ENCODE data around the gene MYG1. TPM values are rescaled to one million over a fixed set of nuclear protein-coding genes. Genes with fewer than 3 reads are reported as not detected.

The MYG1 gene
- total RNA-seq, 2 experiments from 2014 or later, result 53.4 to 64.9 TPM

GRCh38 chr12:53355121-53355520 is 55.6 kb downstream of the MYG1 start:
- H3K4me1 ChIP-seq (ENCODE audit: insufficient read depth, low read length, poor library complexity, severe bottlenecking), result no peaks in the 10 kb centered on the region
- no peaks in the 10 kb centered on the region for H3K36me3 ChIP-seq (ENCODE audit: insufficient read depth, low read length)
- no peak overlapping the region for H3K4me2 ChIP-seq (ENCODE audit: low read length)
- CTCF ChIA-PET (ENCODE audit: unreplicated experiment), result interaction anchor here (0.6 kb wide), 2 partner anchors 10 to 36 kb away, joined by 4 to 10 read pairs; no protein-coding TSS in a partner anchor
- no peak for DNase-seq (ENCODE audit: low spot score)
- H3K9me3 ChIP-seq (ENCODE audit: low read length), result no peaks in the 10 kb centered on the region
- H3K9me2 ChIP-seq (ENCODE audit: insufficient read depth, low read length), result no peaks in the 10 kb centered on the region
- TF ChIP-seq CTCF (conservative IDR thresholded peaks at IDR 0.05; ENCODE audit: low read length) (no peak), EZH2phosphoT487 (IDR thresholded peaks at IDR 0.05; ENCODE audit: borderline replicate concordance, low read depth, low read length) (no peak)
- BruUV-seq (replicated peaks), result no TSS peak
- no peaks in the 10 kb centered on the region for H4K20me1 ChIP-seq (ENCODE audit: insufficient read depth, low read length)
- H2AFZ ChIP-seq (ENCODE audit: low read length), result no peak overlapping the region
- POLR2A ChIA-PET, result interaction anchor here (0.6 to 1.5 kb wide), 3 partner anchors 23 to 72 kb away, joined by 3 to 6 read pairs (median 3); no protein-coding TSS in a partner anchor
- H3K79me2 ChIP-seq (ENCODE audit: insufficient read depth, low read depth, low read length), result no peaks in the 10 kb centered on the region
- H3K4me3 ChIP-seq (ENCODE audit: low read depth, low read length, poor library complexity, severe bottlenecking), result no peak overlapping the region
- H3K27ac ChIP-seq (ENCODE audit: low read depth, low read length, poor library complexity, severe bottlenecking), result no peak overlapping the region
- intact Hi-C loops (cut with micrococcal nuclease; ENCODE audit: unreplicated experiment), result no loop called here

Other genes starting within 250 kb of the MYG1 start
- 0.25 TPM in 1 of 2 replicates, not detected in the other for gene TNS2, start 249.6 kb upstream of the MYG1 start, total RNA-seq (2014; rRNA removed; shearing (Covaris generic))
- gene TNS2, start 249.6 kb upstream of the MYG1 start, total RNA-seq (2022), result 1.3 and 1.6 TPM in 2 replicates
- gene SPRYD3, start 220.3 kb upstream of the MYG1 start, total RNA-seq (2014; rRNA removed; shearing (Covaris generic)), result 7.3 and 10.9 TPM in 2 replicates
- gene SPRYD3, start 220.3 kb upstream of the MYG1 start, total RNA-seq (2022), result 17.2 and 20.5 TPM in 2 replicates
- gene IGFBP6, start 202.0 kb upstream of the MYG1 start, total RNA-seq (2014; rRNA removed; shearing (Covaris generic)), result not detected in 2 replicates
- 1.2 and 2.9 TPM in 2 replicates for gene IGFBP6, start 202.0 kb upstream of the MYG1 start, total RNA-seq (2022)
- 0.06 and 0.08 TPM in 2 replicates for gene SOAT2, start 196.2 kb upstream of the MYG1 start, total RNA-seq (2014; rRNA removed; shearing (Covaris generic))
- 1.2 and 1.8 TPM in 2 replicates for gene SOAT2, start 196.2 kb upstream of the MYG1 start, total RNA-seq (2022)
- 26.1 and 31.6 TPM in 2 replicates for gene ZNF740, start 119.0 kb upstream of the MYG1 start, total RNA-seq (2014; rRNA removed; shearing (Covaris generic))
- 58.2 and 66.5 TPM in 2 replicates for gene ZNF740, start 119.0 kb upstream of the MYG1 start, total RNA-seq (2022)
- 18.9 and 25.8 TPM in 2 replicates for gene CSAD, start 118.8 kb upstream of the MYG1 start, total RNA-seq (2014; rRNA removed; shearing (Covaris generic))
- gene CSAD, start 118.8 kb upstream of the MYG1 start, total RNA-seq (2022), result 26.9 and 32.0 TPM in 2 replicates
- gene ITGB7, start 92.4 kb upstream of the MYG1 start, total RNA-seq (2014; rRNA removed; shearing (Covaris generic)), result 48.6 and 51.7 TPM in 2 replicates
- gene ITGB7, start 92.4 kb upstream of the MYG1 start, total RNA-seq (2022), result 153 and 207 TPM in 2 replicates
- gene RARG, start 67.5 kb upstream of the MYG1 start, total RNA-seq (2014; rRNA removed; shearing (Covaris generic)), result 1.4 and 7.0 TPM in 2 replicates
- 5.1 and 8.4 TPM in 2 replicates for gene RARG, start 67.5 kb upstream of the MYG1 start, total RNA-seq (2022)
- 77.4 and 78.2 TPM in 2 replicates for gene ESPL1, start 31.4 kb upstream of the MYG1 start, total RNA-seq (2014; rRNA removed; shearing (Covaris generic))
- 121 and 137 TPM in 2 replicates for gene ESPL1, start 31.4 kb upstream of the MYG1 start, total RNA-seq (2022)
- gene PFDN5, start 4.2 kb upstream of the MYG1 start, total RNA-seq (2014; rRNA removed; shearing (Covaris generic)), result 348 and 394 TPM in 2 replicates
- 264 TPM in 2 replicates for gene PFDN5, start 4.2 kb upstream of the MYG1 start, total RNA-seq (2022)
- 85.5 and 95.6 TPM in 2 replicates for gene AAAS, start 21.9 kb downstream of the MYG1 start, total RNA-seq (2014; rRNA removed; shearing (Covaris generic))
- gene AAAS, start 21.9 kb downstream of the MYG1 start, total RNA-seq (2022), result 94.5 and 109 TPM in 2 replicates
- 0.16 TPM in 1 of 2 replicates, not detected in the other for gene SP7, start 36.7 kb downstream of the MYG1 start, total RNA-seq (2014; rRNA removed; shearing (Covaris generic))
- gene SP7, start 36.7 kb downstream of the MYG1 start, total RNA-seq (2022), result 0.27 TPM in 1 of 2 replicates, not detected in the other
- gene SP1, start 80.5 kb downstream of the MYG1 start, total RNA-seq (2014; rRNA removed; shearing (Covaris generic)), result 47.3 and 58.9 TPM in 2 replicates
- 83.9 and 93.9 TPM in 2 replicates for gene SP1, start 80.5 kb downstream of the MYG1 start, total RNA-seq (2022)
- not detected in 2 replicates for gene AMHR2, start 124.2 kb downstream of the MYG1 start, total RNA-seq (2014; rRNA removed; shearing (Covaris generic))
- gene AMHR2, start 124.2 kb downstream of the MYG1 start, total RNA-seq (2022), result not detected in 2 replicates
- 54.1 and 83.9 TPM in 2 replicates for gene PRR13, start 142.0 kb downstream of the MYG1 start, total RNA-seq (2014; rRNA removed; shearing (Covaris generic))
- gene PRR13, start 142.0 kb downstream of the MYG1 start, total RNA-seq (2022), result 219 and 230 TPM in 2 replicates
- 183 and 209 TPM in 2 replicates for gene PCBP2, start 152.4 kb downstream of the MYG1 start, total RNA-seq (2014; rRNA removed; shearing (Covaris generic))
- 1,015 and 1,037 TPM in 2 replicates for gene PCBP2, start 152.4 kb downstream of the MYG1 start, total RNA-seq (2022)
- gene MAP3K12, start 199.8 kb downstream of the MYG1 start, total RNA-seq (2014; rRNA removed; shearing (Covaris generic)), result 7.2 TPM in 2 replicates
- 13.4 and 13.7 TPM in 2 replicates for gene MAP3K12, start 199.8 kb downstream of the MYG1 start, total RNA-seq (2022)
- gene TARBP2, start 201.6 kb downstream of the MYG1 start, total RNA-seq (2014; rRNA removed; shearing (Covaris generic)), result 49.1 and 62.6 TPM in 2 replicates
- 41.8 and 45.9 TPM in 2 replicates for gene TARBP2, start 201.6 kb downstream of the MYG1 start, total RNA-seq (2022)
- not detected in 2 replicates for gene NPFF, start 207.8 kb downstream of the MYG1 start, total RNA-seq (2014; rRNA removed; shearing (Covaris generic))
- not detected in 2 replicates for gene NPFF, start 207.8 kb downstream of the MYG1 start, total RNA-seq (2022)

All from OCI-LY7 (cell line).